ENCODE data around the gene NDUFS3. TPM values are rescaled to one million over a fixed set of nuclear protein-coding genes. Genes with fewer than 3 reads are reported as not detected.

The NDUFS3 gene
- total and polyA plus RNA-seq, 7 donors, result 160 to 528 (median 225) TPM

DNA sequence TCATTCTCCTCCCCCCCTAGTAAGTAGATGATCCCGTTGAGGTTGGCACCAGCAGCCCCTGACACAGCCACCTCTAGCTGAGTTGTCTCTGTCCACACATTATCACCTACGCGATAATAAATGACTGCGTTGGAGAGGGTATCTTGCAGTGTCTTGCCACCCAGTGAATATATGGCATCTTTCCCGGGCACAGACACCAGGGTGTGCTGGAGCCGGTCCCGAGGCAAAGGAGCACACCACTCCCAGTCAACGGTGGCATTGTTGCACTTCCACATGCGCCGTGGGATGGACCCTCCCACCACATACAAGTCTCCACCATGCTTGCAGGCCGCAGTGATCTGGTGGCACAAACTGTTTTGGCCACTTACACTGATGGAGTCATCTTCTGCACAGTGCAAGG, 5.6 kb upstream of the NDUFS3 start:
- TF ChIP-seq, protein P1, sequence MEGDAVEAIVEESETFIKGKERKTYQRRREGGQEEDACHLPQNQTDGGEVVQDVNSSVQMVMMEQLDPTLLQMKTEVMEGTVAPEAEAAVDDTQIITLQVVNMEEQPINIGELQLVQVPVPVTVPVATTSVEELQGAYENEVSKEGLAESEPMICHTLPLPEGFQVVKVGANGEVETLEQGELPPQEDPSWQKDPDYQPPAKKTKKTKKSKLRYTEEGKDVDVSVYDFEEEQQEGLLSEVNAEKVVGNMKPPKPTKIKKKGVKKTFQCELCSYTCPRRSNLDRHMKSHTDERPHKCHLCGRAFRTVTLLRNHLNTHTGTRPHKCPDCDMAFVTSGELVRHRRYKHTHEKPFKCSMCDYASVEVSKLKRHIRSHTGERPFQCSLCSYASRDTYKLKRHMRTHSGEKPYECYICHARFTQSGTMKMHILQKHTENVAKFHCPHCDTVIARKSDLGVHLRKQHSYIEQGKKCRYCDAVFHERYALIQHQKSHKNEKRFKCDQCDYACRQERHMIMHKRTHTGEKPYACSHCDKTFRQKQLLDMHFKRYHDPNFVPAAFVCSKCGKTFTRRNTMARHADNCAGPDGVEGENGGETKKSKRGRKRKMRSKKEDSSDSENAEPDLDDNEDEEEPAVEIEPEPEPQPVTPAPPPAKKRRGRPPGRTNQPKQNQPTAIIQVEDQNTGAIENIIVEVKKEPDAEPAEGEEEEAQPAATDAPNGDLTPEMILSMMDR (IDR thresholded peaks at IDR 0.05), result no peak
- peak in 1 of 2 donors; percentile 29 for DNase-seq
- WGBS, 3 donors, result 54 to 73% (median 59%) methylated on average over 11 of the region's 11 CpGs
- no peak overlapping the region for H3K4me3 ChIP-seq
- H3K9me3 ChIP-seq, result no peaks in the 10 kb centered on the region
- H3K27me3 ChIP-seq (ENCODE audit: insufficient read depth in 3 of 3, low read length in 2 of 3), result no peaks in the 10 kb centered on the region
- peaks cover 32% of the 10 kb centered on the region for H3K4me1 ChIP-seq
- no peak overlapping the region for H3K27ac ChIP-seq
- intact Hi-C loops (cut with DNase I), result no loop called here
- peaks cover 2 to 92% of the 10 kb centered on the region in 2 donors for H3K36me3 ChIP-seq (ENCODE audit: insufficient read depth in 1 of 2, low read depth in 1 of 2)
- ATAC-seq, result peak in 3 of 4 donors; percentile 23 to 57 (median 30)

DNA sequence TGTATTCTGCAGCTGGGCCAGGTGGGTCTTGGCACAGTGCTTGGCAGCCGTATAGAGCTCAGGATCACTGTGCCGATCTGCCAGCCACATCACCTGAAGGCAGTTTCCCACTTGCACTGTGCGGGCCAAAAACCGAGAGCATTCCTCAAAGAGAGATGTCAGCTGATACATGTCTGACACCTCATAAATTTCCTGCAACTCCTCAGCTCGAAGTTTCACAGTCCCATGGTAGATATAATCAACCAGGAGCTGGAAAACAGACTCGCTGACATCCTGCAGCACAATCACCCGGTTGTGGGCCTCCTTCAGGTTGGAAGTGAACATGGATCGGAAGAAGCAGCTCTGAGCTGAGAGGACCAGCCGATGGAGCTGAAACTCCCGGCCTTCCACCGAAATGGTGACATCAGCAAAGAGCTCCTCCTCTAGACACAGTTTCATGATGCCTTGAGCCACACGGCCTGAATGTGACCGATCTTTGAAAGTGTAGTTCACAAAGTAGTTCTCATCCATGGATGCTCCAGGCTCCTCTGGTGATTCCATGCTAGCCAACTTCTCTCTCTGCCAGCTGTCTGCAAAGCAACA, 1.3 kb upstream of the NDUFS3 start:
- ATAC-seq (no peak), DNase-seq (peak in 1 of 2 donors; percentile 7)
- intact Hi-C loops (cut with DNase I), result no loop called here
- TF ChIP-seq, protein P1 (IDR thresholded peaks at IDR 0.05), result no peak
- peaks cover 10 to 78% of the 10 kb centered on the region in 2 donors for H3K36me3 ChIP-seq (ENCODE audit: insufficient read depth in 1 of 2, low read depth in 1 of 2)
- WGBS, 3 donors, result 60 to 67% (median 63%) methylated on average over 13 of the region's 13 CpGs
- H3K4me1 ChIP-seq, result peaks cover 39% of the 10 kb centered on the region
- no peaks in the 10 kb centered on the region for H3K9me3 ChIP-seq
- no peak overlapping the region for H3K27ac ChIP-seq
- H3K4me3 ChIP-seq, result peak overlapping the region; percentile 100
- H3K27me3 ChIP-seq (ENCODE audit: insufficient read depth in 3 of 3, low read length in 2 of 3), result no peaks in the 10 kb centered on the region

- Histone ChIP-seq H3K4me3 (no peak overlapping the region), H3K9me3 (no peaks in the 10 kb centered on the region), H3K27me3 (ENCODE audit: insufficient read depth in 3 of 3, low read length in 2 of 3) (no peaks in the 10 kb centered on the region), H3K27ac (no peak overlapping the region), H3K36me3 (ENCODE audit: insufficient read depth in 1 of 2, low read depth in 1 of 2) (peaks cover 16 to 58% of the 10 kb centered on the region in 2 donors), H3K4me1 (peaks cover 9% of the 10 kb centered on the region)
- no peak for DNase-seq
- ATAC-seq, result no peak
- intact Hi-C loops (cut with DNase I), result no loop called here
- TF ChIP-seq, protein P1 (IDR thresholded peaks at IDR 0.05), result no peak
- 77 to 83% (median 79%) methylated on average over 5 of the region's 5 CpGs for WGBS, 3 donors
Measured at GRCh38 chr11:47583844-47584243, 5.0 kb downstream of the NDUFS3 start.

- Histone ChIP-seq H3K36me3 (ENCODE audit: insufficient read depth in 1 of 2, low read depth in 1 of 2) (peaks cover 16 to 45% of the 10 kb centered on the region in 2 donors), H3K4me3 (no peak within 1 kb of the TSS), H3K9me3 (no peaks in the 10 kb centered on the region), H3K4me1 (no peaks in the 10 kb centered on the region), H3K27me3 (ENCODE audit: insufficient read depth in 3 of 3, low read length in 2 of 3) (peaks cover 0 to 19% (median 8%) of the 10 kb centered on the region in 3 donors), H3K27ac (no peak within 1 kb of the TSS)
- peak in 1 of 2 donors; percentile 36 for DNase-seq
- ATAC-seq, result peak in 1 of 4 donors; percentile 14
- TF ChIP-seq, protein P1 (IDR thresholded peaks at IDR 0.05), result no peak
- intact Hi-C loops (cut with DNase I), result no loop called here
- WGBS, 3 donors, result 50 to 59% (median 52%) methylated on average over 12 of the region's 12 CpGs
Measured at GRCh38 chr11:47586098-47586855, 7.4 kb downstream of the NDUFS3 start, which contains the start of gene FAM180B. Gene FAM180B (plus strand): TSS chr11:47586678. CDS start chr11:47586769, 91 bp downstream.
